Adrenal gland (tissue), 5 donors: Measurements from ENCODE around the gene TLCD5.

Source experiments
- CTCF ChIP-seq, 6 experiments: fragments of 450-650 bp in 4 of 6; fragments of 200-600 bp in 2 of 6; sonication (generic) in 1 of 6; IDR thresholded peaks; 1 replicate in 5 of 6; 2 replicates in 1 of 6; pipeline versions ENCODE4 v1.5.1 to v1.8.0; 2016 to 2021; ENCODE audit warnings: antibody characterized with exemption in 6 of 6, mild to moderate bottlenecking in 2 of 6, moderate library complexity in 1 of 6
- POLR2A ChIP-seq, 2 donors: fragments of 450-650 bp; IDR thresholded peaks; one replicate each; pipeline ENCODE4 v1.6.1; 2017; ENCODE audit warnings: antibody characterized with exemption in 2 of 2, mild to moderate bottlenecking in 2 of 2, moderate library complexity in 1 of 2
- donor health status: DM: no; HTN: no; CAD: no.

GRCh38 chr11:120289426-120289825 is 35.7 kb upstream of the TLCD5 start:
- TF ChIP-seq CTCF (IDR thresholded peaks at IDR 0.05) (no peak), POLR2A (IDR thresholded peaks at IDR 0.05) (no peak)
